Mucosa of rectum (tissue), 2 donors: ENCODE measurements around the gene MICU1.
"Not testable (repeated sequence)": the region's sequence is repeated elsewhere in the genome, so short reads cannot be mapped to it uniquely, and the experiment has no call there.

Experiments
- H3K27ac ChIP-seq, 2 donors: one replicate each; pipeline ENCODE4 v1.7.0; 2013; ENCODE audit warnings: inconsistent platforms in 2 of 2, low read depth in 2 of 2, low read length in 2 of 2
- H3K27me3 ChIP-seq, 2 donors: one replicate each; pipeline ENCODE4 v1.7.0; 2013; ENCODE audit warnings: low read length in 2 of 2; ENCODE audit not compliant: control insufficient read depth in 2 of 2, insufficient read depth in 2 of 2
- H3K36me3 ChIP-seq, 2 donors: one replicate each; pipeline ENCODE4 v1.7.0; 2013; ENCODE audit warnings: low read length in 2 of 2; ENCODE audit not compliant: control insufficient read depth in 2 of 2, insufficient read depth in 2 of 2
- H3K4me1 ChIP-seq, 2 donors: one replicate each; pipeline ENCODE4 v1.7.0; 2013; ENCODE audit warnings: low read length in 2 of 2, mild to moderate bottlenecking in 1 of 2; ENCODE audit not compliant: control insufficient read depth in 2 of 2, insufficient read depth in 2 of 2
- H3K4me3 ChIP-seq, 2 donors: one replicate each; pipeline ENCODE4 v1.7.0; 2013; ENCODE audit warnings: low read length in 2 of 2
- H3K9ac ChIP-seq, 2 donors: one replicate each; pipeline ENCODE4 v1.7.0; 2013; ENCODE audit warnings: low read length in 2 of 2, low read depth in 1 of 2, mild to moderate bottlenecking in 1 of 2
- H3K9me3 ChIP-seq, 2 donors: one replicate each; pipeline ENCODE4 v1.7.0; 2013; ENCODE audit warnings: low read length in 2 of 2; ENCODE audit not compliant: control insufficient read depth in 2 of 2
- donor health status: healthy.
- donor health status: Normal muscosa, but diverticular disease.

The MICU1 gene

DNA sequence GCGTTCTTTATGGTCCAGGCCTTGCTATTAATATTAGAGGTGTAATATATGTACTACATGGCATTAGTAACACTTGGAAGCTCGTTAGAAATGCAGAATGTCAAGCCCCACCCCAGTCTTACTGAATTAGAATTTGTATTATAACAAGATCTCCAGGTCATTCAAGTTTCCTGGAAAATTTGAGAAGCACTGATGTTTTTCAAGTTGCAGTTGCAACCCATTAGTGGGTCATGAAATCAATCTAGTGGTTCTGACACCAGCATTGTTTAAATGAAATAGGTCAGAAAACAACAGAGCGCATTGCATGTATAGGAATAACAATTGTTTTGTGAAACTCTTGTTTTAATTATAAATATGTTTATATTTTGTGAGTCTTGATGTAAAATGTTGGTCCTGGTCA lies 28.8 kb upstream of the MICU1 start:
- no peaks in the 10 kb centered on the region for H3K27me3 ChIP-seq
- H3K36me3 ChIP-seq = no peaks in the 10 kb centered on the region
- peaks cover 0 to 3% of the 10 kb centered on the region in 2 donors for H3K4me1 ChIP-seq
- H3K9me3 ChIP-seq = no peaks in the 10 kb centered on the region
- H3K4me3 ChIP-seq = no peak overlapping the region
- no peak overlapping the region for H3K9ac ChIP-seq
- no peak overlapping the region for H3K27ac ChIP-seq

DNA sequence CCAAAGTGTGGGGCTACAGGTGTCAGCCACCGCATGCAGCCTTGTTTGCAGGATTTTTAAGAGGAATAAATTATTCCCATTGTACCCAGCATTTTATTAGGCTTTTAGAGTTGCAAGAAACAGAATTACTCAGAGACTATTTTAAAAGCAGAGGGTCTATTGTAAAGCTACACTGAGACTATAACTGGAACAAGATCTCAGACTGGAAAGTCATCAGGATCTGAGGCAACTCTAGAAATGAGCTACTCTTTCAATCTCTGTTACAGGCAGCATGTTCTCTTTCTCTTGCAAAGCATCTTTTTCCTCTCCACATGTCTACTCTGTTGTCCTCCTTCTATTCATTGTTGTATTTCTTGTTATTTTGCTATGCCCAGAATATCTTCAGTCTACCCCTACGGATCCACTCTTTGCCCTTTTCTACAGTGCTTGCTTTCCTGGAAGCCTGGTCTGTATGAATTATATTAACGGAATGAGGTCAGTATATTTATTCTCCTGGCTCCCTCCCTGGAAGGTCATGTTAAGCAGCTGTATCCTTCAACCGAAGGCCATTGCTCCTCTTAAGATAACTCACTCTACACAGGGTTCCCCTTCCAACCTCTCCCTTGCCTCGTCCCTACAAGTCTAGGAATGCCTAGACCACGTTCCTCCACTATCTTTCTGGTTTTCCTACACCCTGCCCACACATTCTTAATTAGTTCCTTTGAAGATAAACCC lies 27.7 kb upstream of the MICU1 start:
- H3K27me3 ChIP-seq = no peaks in the 10 kb centered on the region
- no peak overlapping the region for H3K4me3 ChIP-seq
- H3K36me3 ChIP-seq = no peaks in the 10 kb centered on the region
- H3K27ac ChIP-seq = no peak overlapping the region
- no peak overlapping the region for H3K9ac ChIP-seq
- no peaks in the 10 kb centered on the region for H3K9me3 ChIP-seq
- no peaks in the 10 kb centered on the region for H3K4me1 ChIP-seq

DNA sequence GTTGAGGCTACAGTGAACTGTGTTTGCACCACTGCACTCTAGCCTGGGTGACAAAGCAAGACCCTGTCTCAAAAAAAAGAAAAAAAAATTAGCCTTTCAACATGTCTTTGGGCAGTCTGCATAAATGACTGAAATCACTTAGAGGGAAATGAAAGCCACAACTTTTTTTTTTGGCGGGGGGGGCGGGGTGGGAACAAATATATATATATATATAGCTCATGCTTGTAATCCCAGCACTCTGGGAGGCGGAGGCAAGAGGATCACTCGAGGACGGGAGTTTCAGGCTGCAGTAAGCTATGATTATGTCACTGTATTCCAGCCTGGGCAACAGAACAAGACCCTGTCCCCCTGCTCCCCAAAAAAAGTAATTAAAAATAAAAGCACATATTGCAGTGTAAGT lies 23.4 kb upstream of the MICU1 start:
- Histone ChIP-seq H3K4me1 (no peaks in the 10 kb centered on the region), H3K9me3 (no peaks in the 10 kb centered on the region), H3K36me3 (no peaks in the 10 kb centered on the region), H3K27ac (no peak overlapping the region), H3K27me3 (no peaks in the 10 kb centered on the region), H3K4me3 (no peak overlapping the region), H3K9ac (no peak overlapping the region)

DNA sequence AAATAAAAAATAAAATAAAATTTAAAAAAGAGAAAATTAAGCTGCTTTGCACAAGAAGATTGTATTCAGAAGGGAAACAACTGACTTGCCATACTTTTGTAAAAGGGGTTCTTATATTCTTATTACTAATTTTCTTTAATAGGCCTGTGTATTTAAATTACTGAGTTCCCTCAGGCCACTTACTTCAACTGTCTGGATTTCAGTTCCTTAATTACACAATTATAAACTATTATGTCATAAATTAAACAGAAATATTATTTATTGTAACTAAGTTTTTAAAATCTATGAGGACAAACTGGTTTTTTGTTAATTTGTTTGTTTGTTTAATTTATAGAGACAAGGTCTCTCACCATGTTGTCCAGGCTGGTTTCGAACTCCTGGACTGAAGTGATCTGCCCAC lies 22.4 kb upstream of the MICU1 start:
- Histone ChIP-seq H3K36me3 (no peaks in the 10 kb centered on the region), H3K27ac (no peak overlapping the region), H3K4me1 (no peaks in the 10 kb centered on the region), H3K4me3 (no peak overlapping the region), H3K9ac (no peak overlapping the region), H3K27me3 (no peaks in the 10 kb centered on the region), H3K9me3 (no peaks in the 10 kb centered on the region)

DNA sequence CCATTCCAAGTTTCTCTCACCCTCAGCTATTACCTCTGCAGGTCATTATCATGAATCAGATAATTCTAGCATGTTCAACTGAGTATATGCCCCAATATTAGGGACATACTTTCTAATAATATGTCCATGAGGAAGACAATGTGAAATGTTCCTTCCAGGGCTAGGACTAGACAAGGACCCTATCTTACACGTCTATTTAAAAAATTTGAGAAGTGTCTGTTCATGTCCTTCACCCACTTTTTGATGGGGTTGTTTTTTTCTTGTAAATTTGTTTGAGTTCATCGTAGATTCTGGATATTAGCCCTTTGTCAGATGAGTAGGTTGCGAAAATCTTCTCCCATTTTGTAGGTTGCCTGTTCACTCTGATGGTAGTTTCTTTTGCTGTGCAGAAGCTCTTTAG lies 21.1 kb upstream of the MICU1 start:
- not testable (repeated sequence) for H3K4me3 ChIP-seq, H3K9ac ChIP-seq, H3K27me3 ChIP-seq, H3K9me3 ChIP-seq, H3K4me1 ChIP-seq, H3K27ac ChIP-seq, H3K36me3 ChIP-seq

DNA sequence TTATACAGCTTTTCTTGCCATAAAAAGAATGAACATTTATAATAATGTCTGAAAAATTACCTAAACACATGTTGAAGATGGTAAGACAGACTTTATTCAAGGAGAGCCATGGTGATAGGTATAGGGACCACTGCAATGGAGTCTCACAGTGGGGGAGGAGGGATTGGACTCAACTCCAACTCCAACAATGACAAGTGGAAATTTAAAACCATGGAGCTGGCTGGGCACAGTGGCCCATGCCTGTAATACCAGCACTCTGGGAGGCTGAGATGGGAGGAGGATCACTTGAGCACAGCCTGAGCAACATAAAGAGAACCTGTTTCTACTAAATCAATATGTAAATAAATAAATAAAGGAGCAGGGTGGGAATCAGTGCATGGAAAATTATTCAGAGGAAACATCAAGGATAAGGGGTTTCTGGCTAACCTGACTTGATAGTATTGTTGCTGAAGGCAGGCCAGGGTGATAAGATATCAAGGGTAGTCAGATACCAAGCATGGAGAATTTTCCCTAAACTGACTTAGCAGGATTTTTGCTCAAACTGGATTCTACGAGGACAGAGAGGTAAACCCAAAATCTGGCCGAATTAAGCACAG lies 19.5 kb upstream of the MICU1 start:
- H3K9me3 ChIP-seq = no peaks in the 10 kb centered on the region
- H3K9ac ChIP-seq = no peak overlapping the region
- H3K36me3 ChIP-seq = no peaks in the 10 kb centered on the region
- no peaks in the 10 kb centered on the region for H3K27me3 ChIP-seq
- no peak overlapping the region for H3K27ac ChIP-seq
- H3K4me3 ChIP-seq = no peak overlapping the region
- H3K4me1 ChIP-seq = no peaks in the 10 kb centered on the region

DNA sequence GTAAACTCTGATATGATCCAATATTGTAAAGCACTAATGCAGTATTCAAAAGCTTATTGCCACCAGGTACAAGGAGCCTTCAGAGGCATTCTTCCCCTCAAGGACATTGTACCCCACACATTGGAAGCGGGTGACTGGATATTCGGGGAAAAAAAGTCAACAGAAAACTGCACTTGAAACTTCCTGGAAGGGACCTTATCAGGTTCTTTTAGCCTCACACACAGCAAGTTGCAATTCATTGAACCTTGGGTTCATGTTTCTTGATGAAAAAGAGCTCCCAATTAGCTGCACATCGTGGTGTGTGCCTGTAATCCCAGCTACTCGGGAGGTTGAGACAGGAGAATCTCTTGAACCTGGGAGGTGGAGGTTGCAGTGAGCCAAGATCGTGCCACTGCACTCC lies 16.4 kb upstream of the MICU1 start:
- H3K4me3 ChIP-seq = no peak overlapping the region
- no peaks in the 10 kb centered on the region for H3K36me3 ChIP-seq
- no peaks in the 10 kb centered on the region for H3K27me3 ChIP-seq
- no peak overlapping the region for H3K27ac ChIP-seq
- no peaks in the 10 kb centered on the region for H3K9me3 ChIP-seq
- H3K4me1 ChIP-seq = peaks cover 2 to 10% of the 10 kb centered on the region in 2 donors
- no peak overlapping the region for H3K9ac ChIP-seq

DNA sequence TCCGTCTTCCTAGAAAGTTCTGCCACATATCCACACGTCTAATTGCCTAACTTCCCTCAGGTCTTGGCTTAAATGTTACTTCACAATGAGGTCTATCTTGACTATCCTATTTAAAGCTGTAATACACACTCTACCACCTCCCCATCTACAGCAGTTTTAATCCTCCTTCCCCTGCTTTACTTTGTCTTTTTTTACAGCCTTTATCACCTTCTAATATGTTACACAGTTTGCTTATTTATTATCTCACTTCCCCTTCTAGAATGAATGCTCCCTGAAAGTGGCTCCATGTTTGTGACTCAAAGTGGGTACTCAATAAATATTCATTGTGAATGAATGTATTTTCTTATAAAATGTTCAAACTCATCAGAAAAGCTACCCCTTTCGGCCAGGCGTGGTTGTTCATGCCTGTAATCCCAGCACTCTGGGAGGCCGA lies 13.6 kb upstream of the MICU1 start:
- Histone ChIP-seq H3K4me3 (no peak overlapping the region), H3K27me3 (no peaks in the 10 kb centered on the region)

DNA sequence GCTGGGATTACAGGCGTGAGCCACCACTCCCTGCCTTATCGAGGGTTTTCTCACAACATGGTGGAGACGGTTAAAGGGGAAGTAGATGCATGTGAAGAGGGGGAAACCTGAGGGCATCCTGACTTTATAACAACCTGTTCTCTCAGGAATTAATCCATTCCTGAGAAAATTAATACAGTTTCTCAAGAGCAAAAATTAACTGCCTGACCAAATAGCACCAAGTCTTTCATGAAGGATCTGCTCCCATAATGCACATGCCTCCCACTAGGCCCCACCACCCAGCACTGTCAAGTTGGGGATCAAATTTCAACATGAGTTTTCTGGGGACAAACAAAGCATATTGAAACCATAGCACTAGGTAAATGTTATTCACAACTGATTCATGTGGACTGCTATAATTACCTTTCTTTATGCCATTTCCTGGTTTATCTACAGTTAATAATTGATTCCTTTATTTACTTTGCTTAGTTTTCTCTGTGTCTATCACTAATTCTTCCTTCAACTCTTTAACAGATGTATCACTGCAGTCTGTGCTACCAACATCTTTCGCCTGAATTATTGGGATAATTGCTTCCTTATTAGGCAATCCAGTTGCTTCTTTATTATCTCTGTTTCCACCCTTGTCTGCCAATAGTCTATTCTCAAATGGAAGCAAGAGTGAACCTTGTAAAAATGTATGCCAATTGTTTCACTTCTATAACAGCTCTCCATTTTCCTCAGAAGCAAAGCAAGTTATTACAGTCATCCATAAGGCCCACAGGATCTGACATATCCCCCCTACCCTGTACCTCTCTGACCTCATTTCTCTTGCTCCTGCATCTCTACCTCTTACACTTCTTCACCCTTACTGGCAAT lies 12.9 kb upstream of the MICU1 start:
- no peak overlapping the region for H3K4me3 ChIP-seq
- H3K36me3 ChIP-seq = no peaks in the 10 kb centered on the region
- H3K9ac ChIP-seq = no peak overlapping the region
- H3K27me3 ChIP-seq = no peaks in the 10 kb centered on the region
- H3K27ac ChIP-seq = no peak overlapping the region
- H3K4me1 ChIP-seq = peaks cover 2 to 12% of the 10 kb centered on the region in 2 donors
- no peaks in the 10 kb centered on the region for H3K9me3 ChIP-seq

More for the DNA sequence above, 13.6 kb upstream of the MICU1 start:
- Histone ChIP-seq H3K9ac (no peak overlapping the region), H3K4me1 (peaks cover 2 to 12% of the 10 kb centered on the region in 2 donors), H3K27ac (no peak overlapping the region), H3K9me3 (no peaks in the 10 kb centered on the region), H3K36me3 (no peaks in the 10 kb centered on the region)

DNA sequence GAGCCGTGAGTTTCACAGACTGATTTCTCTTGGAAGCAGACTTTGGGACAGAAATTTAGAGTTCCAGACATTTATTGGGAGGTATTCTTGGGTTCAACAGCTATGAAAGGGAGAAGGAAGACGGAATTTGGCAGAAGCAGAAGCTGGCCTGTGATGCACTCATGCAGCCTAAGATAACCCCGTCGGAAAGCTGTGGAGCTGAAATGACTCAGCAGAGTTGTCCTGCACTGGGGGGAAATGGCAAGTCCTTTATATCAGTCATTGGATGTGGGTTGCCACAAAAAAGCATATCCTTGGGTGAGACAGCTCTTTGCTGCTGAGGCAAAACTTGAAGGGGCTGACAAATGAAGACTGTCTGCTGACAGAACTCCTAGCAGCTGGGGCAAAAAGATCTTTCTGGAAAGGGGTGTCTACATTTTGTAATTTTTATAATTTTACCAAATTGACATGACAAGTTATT lies 11.5 kb upstream of the MICU1 start:
- Histone ChIP-seq H3K9ac (no peak overlapping the region), H3K36me3 (no peaks in the 10 kb centered on the region), H3K27me3 (no peaks in the 10 kb centered on the region), H3K4me1 (peaks cover 2 to 12% of the 10 kb centered on the region in 2 donors), H3K4me3 (no peak overlapping the region), H3K9me3 (no peaks in the 10 kb centered on the region), H3K27ac (no peak overlapping the region)
